ENCODE data around the gene ZNF654. TPM values are rescaled to one million over a fixed set of nuclear protein-coding genes. Genes with fewer than 3 reads are reported as not detected.

ZNF654 gene
- total and polyA plus RNA-seq, 2 of the 13 experiments (the other 11 are each of a cell fraction or from before 2014, with no cell fraction given) = 1.8 to 4.1 TPM

- peak; percentile 54; the same call in 1 of the 2 replicates for TF ChIP-seq RXRB (CRISPR knock-in tag; IDR thresholded peaks at IDR 0.05; ENCODE audit: borderline replicate concordance)
- TF ChIP-seq ZSCAN12 (CRISPR knock-in tag; IDR thresholded peaks at IDR 0.05) = no peak
- TF ChIP-seq HMG20B (CRISPR knock-in tag; conservative IDR thresholded peaks at IDR 0.05) = peak; percentile 72
- no peak for TF ChIP-seq RERE (CRISPR knock-in tag; IDR thresholded peaks at IDR 0.05; ENCODE audit: low read depth)
- TF ChIP-seq WIZ (CRISPR knock-in tag; IDR thresholded peaks at IDR 0.05) = peak; percentile 85; the same call in 1 of the 2 replicates
- TF ChIP-seq MEF2D (CRISPR knock-in tag; IDR thresholded peaks at IDR 0.05) = peak; percentile 47; the same call in 1 of the 2 replicates
- TF ChIP-seq CREB1 (IDR thresholded peaks at IDR 0.05) = no peak
- peak; percentile 82 for TF ChIP-seq CREB1 (CRISPR knock-in tag; IDR thresholded peaks at IDR 0.05)
- TF ChIP-seq SSRP1 (CRISPR knock-in tag; IDR thresholded peaks at IDR 0.05) = no peak
- no peak for TF ChIP-seq ZNF569 (CRISPR knock-in tag; IDR thresholded peaks at IDR 0.05; ENCODE audit: borderline replicate concordance)
- TF ChIP-seq PHF20 (CRISPR knock-in tag; IDR thresholded peaks at IDR 0.05) = peak; percentile 95
- peak; percentile 100 for TF ChIP-seq GABPB1 (CRISPR knock-in tag; IDR thresholded peaks at IDR 0.05)
- no peak for TF ChIP-seq MAFG (CRISPR knock-in tag; IDR thresholded peaks at IDR 0.05)
- TF ChIP-seq ZSCAN20 (CRISPR knock-in tag; IDR thresholded peaks at IDR 0.05; ENCODE audit: borderline replicate concordance) = 0 out of 2 replicates have a peak, but pooled peaks have one; percentile 41
- peak; percentile 73; the same call in 1 of the 2 replicates for TF ChIP-seq ZNF441 (CRISPR knock-in tag; IDR thresholded peaks at IDR 0.05; ENCODE audit: borderline replicate concordance)
- no peak for TF ChIP-seq HOXD1 (CRISPR knock-in tag; IDR thresholded peaks at IDR 0.05)
- TF ChIP-seq ZSCAN21 (CRISPR knock-in tag; IDR thresholded peaks at IDR 0.05; ENCODE audit: borderline replicate concordance) = peak; percentile 73
- TF ChIP-seq ZBTB7A (CRISPR knock-in tag; IDR thresholded peaks at IDR 0.05) = peak; percentile 65
- no peak for TF ChIP-seq ZNF3 (CRISPR knock-in tag; IDR thresholded peaks at IDR 0.05)
- 0 out of 2 replicates have a peak, but pooled peaks have one; percentile 27 for TF ChIP-seq SNAI1 (CRISPR knock-in tag; IDR thresholded peaks at IDR 0.05; ENCODE audit: borderline replicate concordance)
- TF ChIP-seq ZNF367 (CRISPR knock-in tag; IDR thresholded peaks at IDR 0.05; ENCODE audit: borderline replicate concordance) = no peak; the same call in 1 of the 2 replicates
Observed at GRCh38 chr3:88149509-88150362, 90.7 kb downstream of the ZNF654 start, which contains the start of gene C3orf38 (continued).

All from HepG2 (cell line).